Stimulated activated CD8-positive, alpha-beta memory T cell treated with anti-CD3 and anti-CD28 coated beads, Interleukin-15, amount 100 ng/mL, for 24 hours (primary cell): ENCODE measurements around the gene OR2AJ1.

Experiments used
- DNase-seq: peaks from one replicate; pipeline ENCODE4 v3.0.0-alpha.2; 2020; ENCODE audit warnings: low read depth

The OR2AJ1 gene

GRCh38 chr1:247924868-247925267 is at the start of gene OR2AJ1:
TSS of gene OR2AJ1 (plus strand) at chr1:247924889. CDS start at chr1:247933769, 8,880 bp downstream.
- no peak for DNase-seq

GRCh38 chr1:247883346-247883745 is 41.3 kb upstream of the OR2AJ1 start:
- DNase-seq = no peak

GRCh38 chr1:247884797-247885413 is 39.8 kb upstream of the OR2AJ1 start:
- no peak for DNase-seq

- no peak for DNase-seq
These were observed 29.5 kb upstream of the OR2AJ1 start, which contains the start of gene OR2W3 for GRCh38 chr1:247895163-247895637. TSS of gene OR2W3 (plus strand) at chr1:247895587. CDS start at chr1:247895587, 0 bp downstream.

GRCh38 chr1:247895976-247896375 is 28.7 kb upstream of the OR2AJ1 start:
- DNase-seq = no peak

GRCh38 chr1:247904122-247904521 is 20.6 kb upstream of the OR2AJ1 start:
- DNase-seq = no peak

- DNase-seq = no peak
These were observed 19.5 kb upstream of the OR2AJ1 start for GRCh38 chr1:247905181-247905580.

GRCh38 chr1:247905910-247906503 is 18.7 kb upstream of the OR2AJ1 start:
- DNase-seq = no peak

- DNase-seq = no peak
These were observed 18.1 kb upstream of the OR2AJ1 start for GRCh38 chr1:247906504-247907047.

GRCh38 chr1:247908766-247909165 is 15.9 kb upstream of the OR2AJ1 start:
- no peak for DNase-seq

- no peak for DNase-seq
These were observed 10.9 kb upstream of the OR2AJ1 start for GRCh38 chr1:247913786-247914185.

GRCh38 chr1:247914941-247915662 is 9.6 kb upstream of the OR2AJ1 start:
- no peak for DNase-seq

GRCh38 chr1:247919952-247920351 is 4.7 kb upstream of the OR2AJ1 start, which contains the start of gene OR2T8:
TSS of gene OR2T8 (plus strand) at chr1:247920252. CDS start at chr1:247921018, 766 bp downstream.
- DNase-seq = no peak

- DNase-seq = no peak
These were observed 748 bp upstream of the OR2AJ1 start for GRCh38 chr1:247923941-247924340.

- no peak for DNase-seq
These were observed 9.3 kb downstream of the OR2AJ1 start for GRCh38 chr1:247933989-247934388.

GRCh38 chr1:247935781-247936180 is 11.1 kb downstream of the OR2AJ1 start:
- DNase-seq = no peak

GRCh38 chr1:247936415-247936814 is 11.7 kb downstream of the OR2AJ1 start:
- DNase-seq = no peak

GRCh38 chr1:247936965-247937734 is 12.5 kb downstream of the OR2AJ1 start:
- peak; percentile 77 for DNase-seq

GRCh38 chr1:247942624-247943023 is 17.9 kb downstream of the OR2AJ1 start:
- DNase-seq = no peak

- no peak for DNase-seq
These were observed 23.9 kb downstream of the OR2AJ1 start, which contains the start of gene OR2L8 for GRCh38 chr1:247948558-247948957. TSS of gene OR2L8 (plus strand) at chr1:247948858. CDS start at chr1:247948858, 0 bp downstream.

GRCh38 chr1:247953408-247953807 is 28.7 kb downstream of the OR2AJ1 start:
- no peak for DNase-seq

- no peak for DNase-seq
These were observed 37.1 kb downstream of the OR2AJ1 start for GRCh38 chr1:247961791-247962190.
